ENCODE results near the gene DIDO1.

- TF ChIP-seq CTCF (IDR thresholded peaks at IDR 0.05) (no peak), POLR2A (IDR thresholded peaks at IDR 0.05) (no peak)
Measured at GRCh38 chr20:62845416-62846160, 80.7 kb downstream of the DIDO1 start.
